Measurements from ENCODE around the gene PAXX.

The PAXX gene

DNA sequence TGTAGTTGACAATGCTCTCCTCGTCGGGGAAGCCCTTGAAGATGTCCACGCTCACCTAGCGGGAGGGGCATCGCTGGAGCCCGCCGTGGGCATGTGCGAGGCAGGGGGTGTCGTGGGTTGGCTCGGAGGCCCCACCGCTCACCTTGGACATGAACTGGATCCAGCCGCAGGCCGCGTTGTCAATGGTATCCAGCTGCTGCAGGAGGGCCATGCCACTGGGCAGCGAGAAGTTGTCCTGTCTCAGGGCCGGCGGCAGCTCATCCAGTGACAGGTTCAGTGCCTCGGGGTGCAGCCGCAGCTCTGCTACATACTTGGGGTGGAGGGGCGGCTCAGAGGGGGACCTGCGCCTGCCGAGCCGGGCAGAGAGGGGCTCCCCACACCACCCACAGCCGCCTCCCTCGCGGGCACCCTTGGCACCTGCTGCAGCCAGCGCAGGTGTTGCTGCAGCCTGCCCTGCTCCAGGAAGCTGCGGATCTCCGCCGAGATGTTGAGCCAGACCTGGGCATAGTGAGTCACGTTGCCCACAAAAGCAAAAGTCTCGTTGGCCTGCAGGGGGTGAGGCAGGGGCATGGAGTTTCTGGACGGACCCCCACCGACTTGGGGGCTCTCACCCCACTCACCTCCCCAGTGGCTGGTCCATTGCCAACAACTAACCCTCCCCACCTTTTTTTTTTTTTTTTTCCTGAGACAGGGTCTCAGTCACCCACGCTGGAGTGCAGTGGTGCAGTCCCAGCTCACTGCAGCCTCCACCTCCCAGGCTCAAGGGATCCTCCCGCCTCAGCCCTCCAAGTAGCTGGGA is 26.7 kb downstream of the PAXX start:
- no peak for DNase-seq (ENCODE audit: low spot score)

DNA sequence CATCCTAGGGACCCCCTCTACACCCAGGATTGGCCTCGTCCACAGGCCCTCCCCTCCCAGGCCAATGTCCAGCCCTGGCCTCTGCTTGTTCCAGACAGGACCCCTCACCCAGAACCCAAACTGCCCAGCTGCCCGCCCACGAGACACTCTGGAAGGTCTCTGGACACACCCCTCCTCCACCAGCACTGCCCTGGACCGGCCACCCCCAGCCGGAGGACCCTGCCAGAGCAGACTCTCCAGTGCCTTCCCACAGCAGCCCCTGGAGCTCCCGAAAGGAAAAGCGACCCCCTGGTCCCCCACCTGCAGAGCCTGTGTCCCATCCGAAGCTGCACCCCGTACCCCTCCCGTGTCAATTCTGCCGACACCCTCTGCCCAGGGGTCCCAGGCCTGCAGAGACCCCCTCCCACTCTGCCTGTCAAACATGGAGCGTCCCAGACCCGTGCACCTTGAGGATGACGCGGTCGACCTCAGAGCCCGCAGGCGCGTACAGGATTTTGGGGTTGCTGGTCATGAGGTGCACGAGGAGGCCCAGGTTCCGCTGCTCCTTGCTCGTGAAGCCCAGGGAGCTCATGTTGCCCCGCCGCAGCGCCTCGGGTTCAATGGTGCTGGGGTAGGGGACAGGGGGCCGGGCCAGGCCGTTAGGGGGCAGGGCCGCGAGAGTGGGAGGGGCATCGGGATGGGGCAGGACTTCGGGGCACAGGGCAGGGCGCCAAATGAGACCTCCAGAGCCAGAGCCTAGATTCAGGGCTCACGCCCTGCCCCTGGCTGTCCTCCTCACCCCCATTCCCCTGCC is 27.9 kb downstream of the PAXX start:
- no peak for DNase-seq (ENCODE audit: low spot score)

DNA sequence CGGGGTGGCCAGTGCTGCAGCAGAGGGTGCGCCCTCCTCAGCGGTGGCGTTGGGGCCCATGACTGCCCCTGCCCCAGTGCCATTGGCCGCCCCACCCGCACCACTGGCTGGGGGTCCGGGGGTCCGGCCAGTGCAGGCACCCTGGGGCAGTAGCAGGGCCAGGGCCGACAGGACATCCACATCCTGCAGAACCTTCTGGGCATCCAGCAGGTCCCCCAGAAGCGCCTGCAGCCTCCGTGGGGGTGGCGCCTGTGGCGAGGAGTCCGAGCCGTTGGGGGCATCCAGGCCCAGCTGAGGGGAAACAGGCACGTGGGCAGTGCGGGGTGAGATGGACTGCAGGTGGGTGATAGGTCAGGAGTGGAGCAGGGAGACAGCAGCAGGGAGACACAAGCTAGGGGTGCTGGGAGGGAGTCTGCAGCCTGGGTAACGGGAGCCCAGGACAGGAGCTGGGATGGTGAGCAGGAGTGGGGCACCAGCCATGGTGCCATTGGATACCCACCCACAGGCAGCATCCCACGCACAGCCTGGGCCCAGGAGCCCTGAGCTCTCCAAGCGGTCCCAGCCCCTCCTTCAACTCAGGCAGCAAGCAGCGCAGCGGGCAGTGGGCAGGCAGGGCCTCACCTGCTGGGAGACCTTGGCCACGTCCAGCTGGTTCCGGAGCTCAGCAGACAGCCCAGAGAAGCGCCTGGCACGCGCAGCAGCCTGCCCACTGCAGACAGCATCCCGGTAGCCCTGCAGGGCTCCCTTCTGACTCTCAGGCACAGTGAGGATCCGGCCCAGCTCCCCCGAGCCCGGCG is 28.7 kb downstream of the PAXX start:
- no peak for DNase-seq (ENCODE audit: low spot score)

DNA sequence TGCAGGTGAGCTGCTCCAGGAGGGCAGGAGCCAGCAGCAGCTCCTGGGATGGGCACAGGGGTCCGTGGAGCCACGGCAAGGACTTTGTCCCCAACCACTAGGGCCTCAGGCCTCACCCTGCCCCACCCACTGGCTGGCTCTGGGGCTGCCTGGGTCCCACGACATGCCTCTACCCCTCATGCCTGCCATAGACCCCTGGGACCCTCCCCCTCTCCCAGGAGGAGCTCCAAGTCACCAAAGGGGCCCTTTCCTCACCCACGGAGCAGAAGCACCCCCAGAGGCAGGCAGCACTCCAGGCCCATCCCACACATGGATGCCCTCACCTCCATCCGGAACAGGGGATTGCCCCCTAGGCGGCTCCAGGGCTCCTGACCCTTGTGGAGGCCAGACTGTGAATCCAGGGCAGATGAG is 29.4 kb downstream of the PAXX start:
- no peak for DNase-seq (ENCODE audit: low spot score)

DNA sequence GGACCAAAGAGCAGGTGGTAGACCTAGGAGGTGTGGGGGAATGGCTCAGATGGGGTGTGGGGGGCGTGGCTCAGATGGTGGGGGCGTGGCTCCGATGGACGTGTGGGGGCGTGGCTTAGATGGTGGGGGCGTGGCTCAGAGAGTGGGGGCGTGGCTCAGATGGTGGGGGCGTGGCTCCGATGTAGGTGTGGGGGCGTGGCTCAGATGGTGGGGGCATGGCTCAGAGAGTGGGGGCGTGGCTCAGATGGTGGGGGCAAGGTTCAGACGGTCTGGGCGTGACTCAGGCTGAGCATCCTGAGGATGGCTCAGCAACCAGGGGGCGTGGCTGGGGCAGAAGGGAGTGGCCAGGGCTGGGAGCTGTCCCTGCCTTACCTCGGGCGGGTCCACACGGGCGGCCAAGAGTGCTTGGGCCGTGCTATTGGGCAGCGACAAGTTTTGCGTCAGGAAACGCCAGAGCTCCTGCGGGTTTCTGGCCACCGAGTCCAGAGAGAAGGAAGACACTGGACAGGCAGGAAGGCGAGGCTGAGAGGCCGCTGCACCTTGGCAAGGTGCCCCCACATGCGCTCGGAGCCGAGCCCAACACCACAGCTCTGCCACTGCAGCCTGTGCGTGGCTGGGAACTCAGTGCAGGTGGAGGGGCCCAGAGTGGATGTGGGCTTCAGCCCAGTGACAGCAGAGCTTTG is 29.9 kb downstream of the PAXX start:
- DNase-seq (ENCODE audit: low spot score), result peak; percentile 80

DNA sequence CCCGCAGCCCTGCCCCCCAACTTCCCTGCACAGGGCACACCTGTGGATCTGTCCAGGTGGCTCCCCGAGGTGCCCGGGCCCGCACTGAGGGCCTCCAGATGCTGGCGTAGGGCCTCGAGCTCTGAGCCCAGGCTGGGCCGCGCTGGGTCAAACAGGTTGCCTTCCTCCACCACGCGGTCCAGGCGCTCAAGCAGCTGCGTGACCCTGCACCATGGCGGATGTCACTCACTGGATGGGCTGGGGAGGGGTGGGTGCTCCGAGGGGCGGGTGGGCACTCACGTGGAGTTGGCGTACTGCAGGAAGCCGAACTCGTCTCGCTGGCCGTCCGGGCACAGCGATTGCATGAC is 30.4 kb downstream of the PAXX start:
- DNase-seq (ENCODE audit: low spot score), result no peak

DNA sequence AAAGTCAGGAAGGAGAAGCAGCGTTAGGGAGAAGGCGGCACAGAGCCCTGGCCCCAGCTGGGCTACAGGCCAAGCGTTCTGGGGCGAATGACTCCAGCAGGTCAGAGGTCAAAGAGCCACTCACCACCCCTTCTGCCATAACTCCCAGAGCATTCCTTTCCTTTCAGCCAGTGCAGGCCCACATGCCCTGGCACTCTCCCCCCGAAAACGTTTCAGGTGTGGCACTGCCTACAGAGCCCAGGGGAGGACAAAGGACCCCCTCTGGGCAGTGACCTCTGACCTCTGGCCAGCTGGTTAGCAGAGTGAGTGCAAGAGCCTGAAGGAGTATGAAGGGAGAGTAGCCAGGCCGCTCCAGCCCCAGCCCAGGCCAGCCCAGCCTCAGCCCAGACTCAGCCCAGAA is 30.9 kb downstream of the PAXX start:
- DNase-seq (ENCODE audit: low spot score), result no peak

DNA sequence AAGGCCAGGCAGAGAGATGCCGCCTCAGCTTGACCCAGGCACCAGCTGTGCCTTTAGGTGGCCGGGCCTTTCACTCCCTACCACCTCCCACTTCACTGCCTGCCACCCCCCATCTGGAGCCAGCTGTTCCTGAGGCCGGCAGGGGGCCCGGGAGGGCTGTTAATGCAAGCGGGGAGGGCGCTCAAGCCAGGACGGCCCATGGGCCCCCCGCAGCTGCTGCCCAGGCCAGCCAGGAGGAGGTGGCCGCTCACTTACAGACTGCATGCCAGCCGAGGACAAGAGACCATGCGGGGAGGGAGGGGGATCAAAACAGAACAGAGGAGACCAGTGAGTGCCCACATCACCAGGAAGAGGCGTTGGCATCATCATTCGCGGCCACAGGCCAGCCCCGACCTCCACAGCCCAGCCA is 31.4 kb downstream of the PAXX start:
- DNase-seq (ENCODE audit: low spot score), result no peak

DNA sequence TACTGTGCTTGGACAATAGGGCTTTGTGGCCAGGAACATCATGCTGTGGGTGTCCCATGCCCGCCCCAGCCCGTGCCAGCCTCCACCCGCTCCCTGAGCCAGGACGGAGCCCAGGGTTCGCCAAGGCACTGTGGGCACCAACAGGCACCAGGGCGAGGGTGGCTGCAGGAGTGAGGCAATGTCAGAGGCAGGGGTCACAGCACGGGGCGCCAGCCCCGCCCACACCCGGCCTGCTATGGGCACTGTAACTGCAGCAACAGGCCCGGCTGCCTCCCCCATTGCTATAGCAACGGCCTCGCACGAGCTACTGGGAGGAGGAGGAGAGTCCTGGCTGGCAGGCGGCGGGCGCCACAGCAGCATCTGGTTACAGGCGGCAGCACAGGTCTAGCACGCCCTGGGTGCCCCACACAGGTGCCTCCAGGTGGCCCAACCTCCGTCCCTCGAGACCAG is 33.3 kb downstream of the PAXX start:
- no peak for DNase-seq (ENCODE audit: low spot score)

DNA sequence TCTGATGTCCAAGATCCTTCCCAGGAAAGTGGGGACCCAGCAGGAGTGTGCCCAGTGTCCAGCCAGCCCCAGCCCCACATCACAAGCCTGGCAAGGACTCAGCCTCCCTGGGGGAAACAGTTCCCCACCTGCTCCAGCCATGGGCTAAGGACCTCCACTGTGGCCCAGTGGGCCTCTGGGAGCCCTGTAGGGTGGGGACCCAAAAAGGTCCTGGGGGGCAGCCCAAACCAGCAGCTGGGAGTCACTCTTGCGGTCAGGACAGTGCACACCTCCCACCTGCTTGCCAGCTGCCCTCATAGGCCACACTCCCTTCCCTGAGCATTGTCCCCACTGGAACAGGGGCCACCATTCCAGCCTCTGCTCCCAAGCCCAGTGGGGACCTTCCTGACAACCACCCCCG is 34.2 kb downstream of the PAXX start:
- no peak for DNase-seq (ENCODE audit: low spot score)

DNA sequence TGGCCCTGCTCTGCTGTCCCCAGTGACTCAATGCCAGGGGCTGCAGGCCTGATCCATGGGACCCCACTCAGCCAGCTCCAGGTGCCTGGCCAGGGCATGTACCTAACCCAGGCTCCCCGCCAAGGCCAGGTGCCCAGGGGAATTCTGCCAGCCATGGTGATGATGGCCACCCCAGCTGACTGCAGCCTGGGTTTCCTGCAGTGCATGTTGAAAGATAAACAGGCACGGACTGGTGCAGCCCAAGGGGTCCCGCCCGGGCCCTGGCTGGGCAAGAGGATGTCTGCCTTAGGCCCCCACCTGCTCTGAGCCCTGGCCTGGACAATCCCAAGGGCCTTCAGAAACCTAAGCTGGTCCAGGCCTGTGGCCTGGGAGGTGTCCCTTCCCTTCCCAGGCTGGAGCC is 34.6 kb downstream of the PAXX start:
- DNase-seq (ENCODE audit: low spot score), result no peak

DNA sequence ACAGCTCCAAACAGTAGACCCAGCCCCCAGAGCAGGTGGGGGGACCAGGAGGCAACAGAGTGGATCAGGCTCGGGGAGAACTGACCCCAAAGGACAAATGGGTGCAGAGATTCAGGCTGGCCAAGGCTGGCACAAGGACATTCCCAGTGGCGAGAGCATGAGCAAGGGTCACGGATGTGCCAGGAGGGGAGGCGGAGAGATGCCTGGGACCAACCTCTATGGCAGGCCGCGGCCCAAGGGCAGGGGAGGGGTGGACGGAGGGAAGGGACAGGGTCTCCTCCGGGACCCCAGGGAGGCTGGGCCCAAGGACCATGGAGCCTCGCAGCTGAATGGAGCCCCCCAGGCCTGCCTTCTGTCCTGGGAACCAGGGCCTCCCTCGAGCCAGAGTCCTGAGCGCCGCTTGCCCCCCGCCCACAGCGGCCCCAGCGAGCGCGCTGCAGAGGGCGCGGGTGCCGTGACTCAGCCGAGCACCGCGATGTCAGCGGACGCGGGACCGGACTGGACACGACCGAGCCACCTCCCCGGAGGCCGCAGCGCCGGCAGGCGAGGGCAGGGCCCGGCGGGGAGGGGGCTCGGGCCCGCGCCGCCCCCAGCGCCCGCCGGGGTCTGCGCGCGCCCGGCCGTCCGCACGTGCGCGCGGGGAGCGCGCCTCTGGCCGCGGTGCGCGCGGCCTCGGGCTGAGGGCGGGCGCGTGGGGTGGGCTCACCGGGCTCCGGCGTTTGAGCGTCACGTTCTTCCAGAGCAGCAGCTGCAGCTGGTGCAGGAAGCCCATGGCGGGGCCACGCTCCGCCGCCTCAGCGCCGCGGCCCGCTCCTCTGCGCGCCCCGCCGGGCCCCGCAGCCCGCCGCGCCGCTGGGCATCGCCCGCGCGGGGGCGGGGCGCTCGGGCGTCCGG is 35.4 kb downstream of the PAXX start, which contains the start of gene ABCA2:
Gene ABCA2 (minus strand): TSS at position 869 of the 894 bp plus-strand sequence. CDS start 97 bp downstream, at position 772.
- no peak for DNase-seq (ENCODE audit: low spot score)

DNA sequence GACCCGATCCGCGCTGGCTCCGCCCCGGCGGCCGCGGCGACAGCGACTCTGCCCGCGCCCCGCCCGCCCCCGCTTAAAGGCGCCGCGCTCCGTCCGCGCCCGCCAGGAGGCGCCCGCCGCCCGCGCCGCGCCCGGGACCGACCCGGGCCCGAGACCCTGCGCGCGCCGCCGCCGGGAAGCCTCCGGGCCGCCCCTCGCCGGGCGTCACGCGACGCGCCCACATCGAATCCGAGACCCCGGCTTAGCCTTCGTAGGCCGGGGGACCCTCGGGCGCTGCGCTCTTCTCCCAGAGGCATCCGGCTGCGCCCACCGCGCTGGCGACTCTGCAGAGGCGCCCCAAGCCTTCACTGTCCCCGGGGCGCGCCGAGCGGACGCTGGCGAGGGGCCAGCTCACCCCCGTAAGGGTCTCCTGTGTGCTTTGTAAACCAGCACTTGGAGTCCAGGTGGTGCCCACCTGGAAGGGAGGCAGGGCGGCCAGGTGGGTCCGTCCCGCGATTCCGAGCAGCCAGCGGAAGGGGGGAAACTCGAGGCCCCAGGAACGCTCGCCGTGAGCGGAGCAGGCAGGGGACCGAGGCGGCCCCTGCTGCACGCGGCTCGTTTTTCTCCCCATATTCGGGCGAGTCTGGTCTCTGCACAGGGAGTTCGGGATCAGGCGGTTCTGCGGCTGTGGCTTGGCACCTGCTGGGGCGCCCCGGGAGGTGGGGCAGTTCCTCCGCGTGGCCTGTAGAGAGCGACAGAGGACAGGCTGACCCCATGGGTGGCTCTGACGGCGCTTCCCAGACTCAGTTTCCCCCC is 36.2 kb downstream of the PAXX start:
- peak; percentile 85 for DNase-seq (ENCODE audit: low spot score)

DNA sequence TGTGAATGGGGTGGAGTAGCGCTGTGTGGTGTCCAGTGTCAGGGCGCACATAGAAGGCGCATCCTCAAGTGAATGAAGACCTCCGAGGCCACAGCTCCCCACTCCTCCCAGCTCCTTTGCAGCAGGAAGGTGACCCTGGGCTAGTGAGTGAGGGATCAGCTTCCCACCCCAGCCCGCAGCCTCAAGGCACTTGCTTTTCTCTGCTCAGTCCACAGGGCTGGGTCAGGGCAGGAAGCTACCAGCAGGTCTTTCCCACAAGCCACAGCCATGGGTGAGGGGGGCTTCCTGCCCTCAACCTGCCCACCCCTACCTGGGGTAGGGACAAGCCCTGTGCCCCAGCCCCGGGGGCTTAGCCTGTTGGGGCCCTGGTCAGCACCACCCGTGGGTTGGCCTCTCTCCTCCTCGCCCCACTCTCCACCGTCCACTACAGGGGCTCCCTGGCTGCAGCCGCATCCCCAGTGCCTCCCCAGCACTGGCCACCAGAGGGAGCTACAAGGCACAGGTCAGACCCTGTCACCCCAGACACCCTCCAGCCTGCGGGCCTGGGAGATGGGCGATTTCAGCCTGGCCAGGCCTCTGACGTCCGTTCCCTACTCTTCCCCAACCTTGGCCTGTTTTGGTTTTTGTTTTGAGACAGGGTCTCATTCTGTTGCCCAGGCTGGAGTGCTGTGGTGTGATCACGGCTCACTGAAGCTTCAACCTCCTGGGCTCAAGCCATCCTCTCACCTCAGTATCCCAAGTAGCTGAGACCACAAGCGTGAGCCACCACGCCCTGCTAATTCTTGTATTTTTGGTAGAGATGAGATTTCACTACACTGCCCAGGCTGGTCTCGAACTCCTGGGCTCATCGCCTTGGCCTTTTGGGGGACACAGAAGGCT is 37.1 kb downstream of the PAXX start:
- DNase-seq (ENCODE audit: low spot score), result peak; percentile 88

DNA sequence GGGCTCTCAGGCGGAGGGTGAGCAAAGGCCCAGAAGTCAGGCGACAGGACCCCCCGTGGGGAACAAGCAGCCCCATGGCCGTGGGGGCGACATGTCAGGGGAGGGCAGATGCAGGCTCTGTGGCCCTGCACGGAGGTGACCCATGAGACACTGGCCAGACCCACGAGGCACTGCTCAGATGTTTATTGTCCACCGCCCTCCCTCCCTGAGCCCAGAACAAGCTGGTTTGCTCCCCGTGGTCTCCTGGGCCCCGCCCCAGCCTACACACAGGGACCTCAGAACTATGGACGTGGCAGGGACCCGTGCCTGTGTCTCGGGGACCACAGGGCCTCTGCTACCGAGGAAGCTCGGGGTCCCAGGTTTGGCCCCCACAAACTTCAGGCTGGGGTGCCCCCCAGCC is 37.8 kb downstream of the PAXX start:
- peak; percentile 43 for DNase-seq (ENCODE audit: low spot score)

DNA sequence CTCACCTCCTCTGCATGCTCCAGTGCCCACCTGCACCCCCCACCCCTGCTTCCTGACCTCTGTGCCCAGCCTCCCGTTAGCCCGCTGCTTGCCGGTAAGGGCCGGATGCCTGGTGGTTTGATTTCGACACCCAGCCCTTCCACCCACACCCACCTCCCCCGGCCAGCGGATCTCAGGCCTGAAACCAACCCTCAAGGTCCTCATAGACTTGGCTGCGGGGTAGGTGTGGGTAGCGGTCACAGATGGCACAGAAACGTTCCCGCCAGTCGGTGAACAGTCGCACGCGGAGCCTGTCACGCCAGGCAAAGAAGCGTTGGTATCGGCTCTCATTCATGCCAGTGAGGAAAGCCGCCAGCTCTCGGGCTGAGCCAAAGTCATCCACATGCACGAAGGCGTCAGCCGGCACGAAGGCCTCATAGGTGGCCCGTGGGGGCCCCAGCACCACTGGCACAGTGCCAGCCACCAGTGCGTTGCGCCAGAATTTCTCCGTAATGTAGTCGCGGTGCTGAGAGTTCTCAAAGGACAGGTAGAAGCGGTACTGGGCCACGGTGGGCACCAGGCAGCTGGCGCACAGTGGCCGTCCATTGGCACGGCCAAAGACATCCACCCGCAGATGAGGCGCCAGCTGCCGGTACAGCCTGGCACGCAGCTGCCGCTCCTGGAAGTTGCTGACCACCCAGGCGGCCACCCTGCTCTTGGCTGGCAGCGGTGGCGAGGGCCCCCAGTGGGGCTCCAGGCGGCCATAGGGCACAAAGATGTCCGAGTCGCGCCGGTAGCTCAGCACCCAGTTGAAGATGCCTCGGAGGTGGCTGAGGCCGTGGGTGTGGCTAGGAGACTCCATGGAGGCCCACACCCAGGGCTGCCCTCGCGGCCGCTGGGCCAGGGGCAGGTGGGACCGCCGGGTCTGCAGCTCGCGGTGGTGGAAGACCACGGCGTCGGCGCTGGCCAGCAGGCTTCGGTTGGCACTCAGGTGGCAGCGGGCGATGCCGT is 38.6 kb downstream of the PAXX start:
- DNase-seq (ENCODE audit: low spot score), result peak; percentile 89

DNA sequence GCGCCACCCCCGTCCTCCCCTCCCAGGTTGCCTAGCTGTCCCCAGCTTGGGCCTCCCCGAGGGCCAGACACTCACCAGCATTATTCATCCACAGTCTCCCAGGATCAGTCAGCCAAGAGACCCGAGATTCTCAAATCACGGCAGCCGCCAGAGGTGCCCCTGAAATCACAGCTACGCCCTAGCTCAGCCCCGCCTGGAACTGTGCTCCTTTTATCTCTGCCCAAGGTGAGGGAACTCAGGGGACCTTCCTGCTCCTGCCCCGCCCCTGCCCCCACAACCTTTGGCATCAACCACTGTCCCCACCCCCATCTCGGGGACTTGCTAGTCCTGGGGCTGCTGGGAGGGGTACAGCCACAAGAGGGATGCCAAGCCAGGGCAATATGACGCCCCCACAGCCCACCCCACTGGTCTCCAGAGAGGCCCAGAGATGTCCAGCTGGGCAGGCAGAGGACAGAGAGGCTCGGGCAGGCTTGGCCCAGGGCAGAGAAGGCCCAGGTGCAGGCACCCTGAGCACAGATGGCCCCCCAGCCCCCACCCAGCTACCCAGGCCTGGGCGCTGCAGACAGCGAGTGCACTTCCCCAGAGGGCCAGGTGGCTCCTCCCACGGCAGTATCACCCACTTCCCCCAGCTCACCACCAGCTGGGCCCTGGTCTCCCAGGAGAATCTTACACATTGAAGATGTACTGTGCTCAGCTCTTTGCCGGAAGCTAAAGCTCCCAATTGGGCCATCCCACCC is 39.9 kb downstream of the PAXX start, which contains the start of gene FUT7:
Gene FUT7 (minus strand): TSS at position 185 of the 737 bp plus-strand sequence. CDS start 97 bp downstream, at position 88.
- DNase-seq (ENCODE audit: low spot score), result peak; percentile 83

Measured in activated CD4-positive, alpha-beta T cell treated with anti-CD3 and anti-CD28 coated beads, Interleukin-2, Interleukin-4, amounts not matched to agents 100 ng/mL and 50 ng/mL, durations not matched to agents 16 hours and 8 hours (primary cell).